Ureter (tissue), 1 donor: ENCODE measurements around the gene GRIN2A. TPM values are rescaled to one million over a fixed set of nuclear protein-coding genes. Genes with fewer than 3 reads are reported as not detected.

Experiments used
- DNase-seq: peaks from one replicate; pipeline ENCODE4 v3.0.0-alpha.2; 2020; ENCODE audit warnings: low spot score
- total RNA-seq: library from RNA; stranded (reverse); gene quantifications from one replicate; pipeline ENCODE4 v1.2.4, GENCODE V29; 2023
- donor health status: DM: yes; HTN: yes; CAD: no.

Gene GRIN2A
- total RNA-seq, 1 donor from 2014 or later = 0.81 TPM

GRCh38 chr16:9766891-9767290 lies 415.3 kb downstream of the GRIN2A start:
- no peak for DNase-seq

DNA sequence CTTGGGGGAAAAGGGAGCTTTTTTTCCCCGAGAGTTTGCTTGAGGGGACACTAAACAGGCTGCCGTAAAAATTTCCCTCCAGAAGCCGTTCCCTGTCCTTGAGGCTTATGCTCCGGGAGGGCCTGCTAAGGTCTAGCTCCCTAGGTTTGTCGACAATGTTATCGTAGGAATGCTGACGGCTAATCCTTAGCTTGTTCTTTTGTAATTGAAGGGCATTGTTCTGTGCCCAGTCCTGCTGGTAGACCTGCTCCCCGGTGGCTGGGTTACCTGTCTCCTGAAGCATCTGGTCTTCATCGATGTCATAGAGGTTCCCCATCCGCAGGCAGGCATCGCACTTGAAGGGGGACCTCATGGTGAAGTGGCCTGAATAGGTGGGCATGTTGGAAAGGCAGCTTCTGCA lies 418.7 kb downstream of the GRIN2A start:
- no peak for DNase-seq

DNA sequence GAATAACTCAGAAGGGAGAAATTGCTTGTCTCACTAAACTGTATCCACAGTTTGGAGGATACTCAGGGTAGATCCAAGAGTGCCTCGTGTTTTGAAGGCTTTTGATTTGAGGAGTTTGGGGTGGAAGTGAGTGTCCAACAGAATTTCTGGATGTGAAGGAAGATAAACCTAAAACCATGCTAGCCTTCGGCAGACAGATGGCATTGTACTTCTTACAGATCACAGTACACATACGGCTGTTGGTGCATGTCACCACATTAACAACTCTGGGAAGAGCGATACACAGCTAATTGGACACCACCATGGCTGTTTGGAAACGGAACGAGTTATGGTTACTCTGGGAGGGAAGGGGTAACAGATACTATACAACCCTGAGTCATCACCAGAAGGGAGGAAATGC lies 420.4 kb downstream of the GRIN2A start:
- DNase-seq = no peak

- DNase-seq = no peak
Measured at GRCh38 chr16:9757687-9758086, 424.5 kb downstream of the GRIN2A start.

GRCh38 chr16:9756434-9756833 lies 425.8 kb downstream of the GRIN2A start:
- no peak for DNase-seq

DNA sequence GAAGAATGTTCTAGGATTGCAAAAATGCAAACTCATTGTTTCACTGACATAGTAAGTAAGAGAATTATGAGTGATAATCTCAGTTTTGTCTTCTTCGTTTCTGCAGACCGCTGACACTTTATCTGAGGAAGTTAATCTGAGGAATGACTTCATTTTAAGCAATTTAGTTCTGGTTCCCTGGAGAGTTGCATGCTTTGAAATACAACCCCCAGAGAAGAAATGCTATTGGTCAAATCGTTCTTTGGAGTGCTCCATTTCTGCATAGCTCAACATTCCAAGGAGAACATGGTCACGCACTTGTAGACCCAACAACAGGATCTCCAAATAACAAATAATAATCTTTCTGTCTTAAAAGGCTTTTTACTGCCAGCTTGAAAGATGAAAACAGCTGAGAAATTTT lies 427.1 kb downstream of the GRIN2A start:
- no peak for DNase-seq

DNA sequence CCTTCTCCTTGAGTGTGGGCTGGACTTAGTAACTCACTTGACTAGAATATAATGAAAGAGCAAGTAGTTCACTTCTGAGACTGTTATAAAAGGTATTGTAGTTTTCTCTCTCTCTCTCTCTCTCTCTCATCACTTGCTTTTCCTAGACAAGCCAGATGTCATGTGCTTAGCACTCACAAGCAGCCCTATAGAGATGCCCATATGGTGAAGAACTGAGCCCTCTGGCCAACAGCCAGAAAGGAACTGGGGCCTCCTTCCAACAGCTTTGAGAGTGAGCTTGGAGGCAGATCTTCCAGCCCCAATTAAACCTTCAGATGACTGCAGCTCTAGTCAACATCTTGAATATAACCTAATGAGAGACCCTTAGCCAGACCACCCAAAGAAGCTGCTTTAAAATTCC lies 440.5 kb downstream of the GRIN2A start:
- no peak for DNase-seq

GRCh38 chr16:9739301-9739700 lies 442.9 kb downstream of the GRIN2A start:
- DNase-seq = no peak

- DNase-seq = no peak
Measured at GRCh38 chr16:9738690-9739089, 443.5 kb downstream of the GRIN2A start.

- no peak for DNase-seq
Measured at GRCh38 chr16:9736547-9736946, 445.7 kb downstream of the GRIN2A start.

DNA sequence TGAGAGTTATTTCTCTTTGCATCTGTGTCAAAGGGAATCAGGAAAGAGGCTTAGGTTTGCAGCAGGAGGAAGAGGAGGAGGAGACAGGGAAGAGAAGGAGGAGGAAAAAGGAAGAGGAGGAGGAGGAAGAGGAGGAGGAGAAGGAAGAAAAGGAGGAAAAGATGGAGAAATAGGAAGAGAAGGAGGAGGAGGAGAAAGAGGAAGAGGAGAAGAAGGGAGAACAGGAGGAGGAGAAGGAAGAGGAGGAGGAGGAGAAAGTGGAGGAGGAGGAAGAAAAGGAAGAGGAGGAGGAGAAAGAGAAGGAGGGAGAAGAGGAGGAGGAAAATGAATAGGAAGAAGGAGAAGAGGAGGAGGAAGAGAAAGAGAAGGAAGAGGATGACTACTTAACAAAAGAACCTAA lies 459.1 kb downstream of the GRIN2A start:
- DNase-seq = no peak

- DNase-seq = no peak
Measured at GRCh38 chr16:9713907-9714306, 468.3 kb downstream of the GRIN2A start.

DNA sequence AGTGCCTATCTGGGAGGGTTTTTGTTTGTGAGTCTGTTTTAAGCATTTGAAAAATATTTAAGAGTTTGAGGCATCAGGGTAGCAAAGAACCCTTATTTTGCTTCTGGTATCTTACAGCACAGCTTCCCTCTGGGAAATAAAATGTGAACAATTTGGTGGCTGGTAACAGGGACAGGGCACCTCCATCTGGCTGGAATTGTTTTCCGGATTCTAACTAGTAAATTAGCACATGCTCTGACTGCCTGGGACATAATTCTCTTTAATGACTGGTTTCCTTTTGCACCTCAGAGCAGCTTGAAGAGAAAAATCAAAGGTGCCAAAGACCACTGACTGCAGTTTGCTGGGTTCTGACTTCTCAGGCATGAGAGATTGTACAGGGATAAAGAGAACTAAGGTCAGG lies 469.1 kb downstream of the GRIN2A start:
- DNase-seq = no peak

DNA sequence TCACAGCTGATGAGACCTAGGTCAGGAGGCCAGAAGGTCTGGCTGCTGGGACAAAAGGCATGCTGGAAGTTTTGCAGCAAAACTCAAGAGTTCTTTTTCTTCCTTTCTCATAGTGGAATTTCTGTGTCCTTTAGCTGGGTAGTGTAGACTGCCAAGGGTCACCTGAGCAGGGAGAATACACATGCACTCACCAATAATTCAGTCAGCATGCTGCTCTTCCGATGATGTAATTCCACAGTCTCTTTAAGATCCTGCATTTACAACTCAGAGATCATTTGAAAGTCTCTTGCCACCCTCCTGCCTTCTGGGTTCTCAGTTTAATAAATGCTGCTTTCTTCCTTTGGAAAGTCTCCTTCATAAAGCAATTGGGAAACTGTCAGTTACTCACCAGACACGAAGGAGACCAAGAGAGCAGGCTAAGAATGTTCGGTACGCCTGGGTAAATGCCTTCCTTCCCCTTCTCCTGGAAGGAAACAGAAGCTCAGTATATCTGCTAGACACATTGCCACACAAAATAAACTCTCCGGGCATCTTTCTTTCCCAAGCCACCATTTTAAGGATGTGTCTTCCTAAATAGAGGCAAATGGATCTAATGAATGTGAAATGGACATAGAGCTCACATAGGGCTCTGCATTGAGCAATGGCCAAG lies 473.1 kb downstream of the GRIN2A start:
- DNase-seq = no peak

- DNase-seq = no peak
Measured at GRCh38 chr16:9706217-9706836, 475.9 kb downstream of the GRIN2A start.

DNA sequence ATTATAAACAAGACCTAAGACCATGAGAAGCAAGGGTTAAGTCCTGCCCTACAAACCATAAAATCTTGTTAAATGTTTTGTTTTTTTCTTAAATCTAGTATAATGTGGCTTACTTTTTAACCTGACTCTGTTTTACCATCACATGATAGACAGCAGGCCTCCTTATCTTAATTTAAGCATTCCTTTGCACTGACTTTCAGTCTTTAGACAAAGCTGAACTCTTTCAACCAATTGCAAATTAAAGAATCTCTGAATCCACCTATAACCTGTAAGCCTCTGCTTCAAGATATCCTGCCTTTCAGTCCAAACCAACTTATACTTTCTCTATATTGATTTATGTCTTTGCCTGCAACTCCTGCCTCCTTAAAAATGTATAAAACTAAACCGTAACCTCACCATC lies 478.5 kb downstream of the GRIN2A start:
- DNase-seq = no peak

Other genes starting within 250 kb of the GRIN2A start
- gene ATF7IP2, start 203.6 kb upstream of the GRIN2A start, total RNA-seq = 50.4 TPM